Mammary epithelial cell (primary cell): ENCODE data around the gene AP5B1.
"Not testable (repeated sequence)": the region's sequence is repeated elsewhere in the genome, so short reads cannot be mapped to it uniquely, and the experiment has no call there.

Experiments used
- EZH2 ChIP-seq: IDR thresholded peaks from 2 replicates; pipeline ENCODE4 v1.6.1; 2012; ENCODE audit warnings: low read length, inconsistent platforms, borderline replicate concordance
- TF ChIP-seq, protein P1 (sequence below), 2 donors: IDR thresholded peaks in 1 of 2; conservative IDR thresholded peaks in 1 of 2; 2 replicates each; pipeline ENCODE4 v1.5.1; 2011 to 2012; ENCODE audit warnings: inconsistent platforms in 2 of 2, low read length in 2 of 2, mild to moderate bottlenecking in 2 of 2, control low read depth in 1 of 2, low read depth in 1 of 2; ENCODE audit not compliant: insufficient read depth in 1 of 2; ENCODE audit errors: extremely low read depth in 1 of 2

DNA sequence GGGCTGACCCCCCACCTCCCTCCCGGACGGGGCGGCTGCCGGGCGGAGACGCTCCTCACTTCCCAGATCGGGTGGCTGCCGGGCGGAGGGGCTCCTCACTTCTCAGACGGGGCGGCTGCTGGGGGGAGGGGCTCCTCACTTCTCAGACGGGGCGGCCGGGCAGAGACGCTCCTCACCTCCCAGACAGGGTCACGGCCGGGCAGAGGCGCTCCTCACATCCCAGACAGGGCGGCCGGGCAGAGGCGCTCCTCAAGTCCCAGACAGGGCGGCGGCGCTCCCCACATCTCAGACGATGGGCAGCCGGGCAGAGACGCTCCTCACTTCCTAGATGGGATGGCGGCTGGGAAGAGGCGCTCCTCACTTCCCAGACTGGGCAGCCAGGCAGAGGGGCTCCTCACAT is 18.0 kb downstream of the AP5B1 start:
- TF ChIP-seq, protein P1, sequence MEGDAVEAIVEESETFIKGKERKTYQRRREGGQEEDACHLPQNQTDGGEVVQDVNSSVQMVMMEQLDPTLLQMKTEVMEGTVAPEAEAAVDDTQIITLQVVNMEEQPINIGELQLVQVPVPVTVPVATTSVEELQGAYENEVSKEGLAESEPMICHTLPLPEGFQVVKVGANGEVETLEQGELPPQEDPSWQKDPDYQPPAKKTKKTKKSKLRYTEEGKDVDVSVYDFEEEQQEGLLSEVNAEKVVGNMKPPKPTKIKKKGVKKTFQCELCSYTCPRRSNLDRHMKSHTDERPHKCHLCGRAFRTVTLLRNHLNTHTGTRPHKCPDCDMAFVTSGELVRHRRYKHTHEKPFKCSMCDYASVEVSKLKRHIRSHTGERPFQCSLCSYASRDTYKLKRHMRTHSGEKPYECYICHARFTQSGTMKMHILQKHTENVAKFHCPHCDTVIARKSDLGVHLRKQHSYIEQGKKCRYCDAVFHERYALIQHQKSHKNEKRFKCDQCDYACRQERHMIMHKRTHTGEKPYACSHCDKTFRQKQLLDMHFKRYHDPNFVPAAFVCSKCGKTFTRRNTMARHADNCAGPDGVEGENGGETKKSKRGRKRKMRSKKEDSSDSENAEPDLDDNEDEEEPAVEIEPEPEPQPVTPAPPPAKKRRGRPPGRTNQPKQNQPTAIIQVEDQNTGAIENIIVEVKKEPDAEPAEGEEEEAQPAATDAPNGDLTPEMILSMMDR (conservative IDR thresholded peaks at IDR 0.05 in 1 of 2, IDR thresholded peaks at IDR 0.05 in 1 of 2; ENCODE audit: extremely low read depth in 1 of 2, insufficient read depth in 1 of 2, low read depth in 1 of 2, low read length in 2 of 2): not testable (repeated sequence)
- TF ChIP-seq EZH2: not testable (repeated sequence)
